Liver (tissue), 3 donors: Measurements from ENCODE around the gene NELL1.

Experiments
- GABPA ChIP-seq, 2 donors: IDR thresholded peaks in 1 of 2; conservative IDR thresholded peaks in 1 of 2; 2 replicates each; pipeline ENCODE4 v1.6.1; 2016; ENCODE audit warnings: antibody characterized with exemption in 2 of 2, mild to moderate bottlenecking in 1 of 2, moderate library complexity in 1 of 2
- HNF4A ChIP-seq, 2 donors: conservative IDR thresholded peaks; 2 replicates each; pipeline ENCODE4 v1.6.1; 2016; ENCODE audit warnings: antibody characterized with exemption in 2 of 2, mild to moderate bottlenecking in 2 of 2
- JUND ChIP-seq, 2 donors: IDR thresholded peaks; 2 replicates each; pipeline ENCODE4 v1.6.1; 2016; ENCODE audit warnings: antibody characterized with exemption in 2 of 2
- TAF1 ChIP-seq: conservative IDR thresholded peaks from 2 replicates; pipeline ENCODE4 v1.6.1; 2016; ENCODE audit warnings: antibody characterized with exemption, mild to moderate bottlenecking
- YY1 ChIP-seq: IDR thresholded peaks from 2 replicates; pipeline ENCODE4 v1.6.1; 2016; ENCODE audit warnings: antibody characterized with exemption, mild to moderate bottlenecking
- TF ChIP-seq, protein P1 (sequence below): fragments of 150-350 bp; IDR thresholded peaks from 2 replicates; pipeline ENCODE4 v1.5.1; 2017; ENCODE audit warnings: improper control_type of control experiment, low read depth, low read length; ENCODE audit not compliant: missing input control
- TF ChIP-seq, protein P2 (sequence below): IDR thresholded peaks from 2 replicates; pipeline ENCODE4 v1.6.1; 2016; ENCODE audit warnings: antibody characterized with exemption
- TF ChIP-seq, protein P3 (sequence below): IDR thresholded peaks from 2 replicates; pipeline ENCODE4 v1.6.1; 2016; ENCODE audit warnings: antibody characterized with exemption, mild to moderate bottlenecking
- donor health status: healthy.
- donor health status: healthy.

DNA sequence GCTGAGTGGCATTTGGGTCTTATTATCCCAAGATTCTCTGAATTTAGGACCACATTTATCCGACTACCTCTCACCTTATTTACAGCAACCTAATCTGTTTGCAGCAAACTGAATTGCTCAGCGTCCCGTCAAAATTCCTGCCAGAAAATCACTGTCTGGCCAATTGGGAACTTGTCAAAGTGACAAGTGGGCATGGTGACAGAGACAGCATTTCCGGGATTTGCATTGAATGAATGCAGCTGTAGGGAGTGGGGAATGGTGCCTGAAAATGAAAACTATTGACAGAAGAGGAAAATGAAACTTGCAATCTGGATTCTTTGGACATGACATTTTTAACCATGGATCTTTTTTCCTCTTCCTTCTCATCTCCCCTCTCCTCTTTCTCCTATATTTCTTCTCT, 113.8 kb downstream of the NELL1 start:
- TF ChIP-seq, protein P1, sequence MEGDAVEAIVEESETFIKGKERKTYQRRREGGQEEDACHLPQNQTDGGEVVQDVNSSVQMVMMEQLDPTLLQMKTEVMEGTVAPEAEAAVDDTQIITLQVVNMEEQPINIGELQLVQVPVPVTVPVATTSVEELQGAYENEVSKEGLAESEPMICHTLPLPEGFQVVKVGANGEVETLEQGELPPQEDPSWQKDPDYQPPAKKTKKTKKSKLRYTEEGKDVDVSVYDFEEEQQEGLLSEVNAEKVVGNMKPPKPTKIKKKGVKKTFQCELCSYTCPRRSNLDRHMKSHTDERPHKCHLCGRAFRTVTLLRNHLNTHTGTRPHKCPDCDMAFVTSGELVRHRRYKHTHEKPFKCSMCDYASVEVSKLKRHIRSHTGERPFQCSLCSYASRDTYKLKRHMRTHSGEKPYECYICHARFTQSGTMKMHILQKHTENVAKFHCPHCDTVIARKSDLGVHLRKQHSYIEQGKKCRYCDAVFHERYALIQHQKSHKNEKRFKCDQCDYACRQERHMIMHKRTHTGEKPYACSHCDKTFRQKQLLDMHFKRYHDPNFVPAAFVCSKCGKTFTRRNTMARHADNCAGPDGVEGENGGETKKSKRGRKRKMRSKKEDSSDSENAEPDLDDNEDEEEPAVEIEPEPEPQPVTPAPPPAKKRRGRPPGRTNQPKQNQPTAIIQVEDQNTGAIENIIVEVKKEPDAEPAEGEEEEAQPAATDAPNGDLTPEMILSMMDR = no peak
- TF ChIP-seq JUND (IDR thresholded peaks at IDR 0.05) (no peak), GABPA (IDR thresholded peaks at IDR 0.05 in 1 of 2, conservative IDR thresholded peaks at IDR 0.05 in 1 of 2) (no peak), HNF4A (conservative IDR thresholded peaks at IDR 0.05) (no peak), TAF1 (no peak), YY1 (no peak)
- TF ChIP-seq, protein P2, sequence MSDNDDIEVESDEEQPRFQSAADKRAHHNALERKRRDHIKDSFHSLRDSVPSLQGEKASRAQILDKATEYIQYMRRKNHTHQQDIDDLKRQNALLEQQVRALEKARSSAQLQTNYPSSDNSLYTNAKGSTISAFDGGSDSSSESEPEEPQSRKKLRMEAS = no peak
- TF ChIP-seq, protein P3, sequence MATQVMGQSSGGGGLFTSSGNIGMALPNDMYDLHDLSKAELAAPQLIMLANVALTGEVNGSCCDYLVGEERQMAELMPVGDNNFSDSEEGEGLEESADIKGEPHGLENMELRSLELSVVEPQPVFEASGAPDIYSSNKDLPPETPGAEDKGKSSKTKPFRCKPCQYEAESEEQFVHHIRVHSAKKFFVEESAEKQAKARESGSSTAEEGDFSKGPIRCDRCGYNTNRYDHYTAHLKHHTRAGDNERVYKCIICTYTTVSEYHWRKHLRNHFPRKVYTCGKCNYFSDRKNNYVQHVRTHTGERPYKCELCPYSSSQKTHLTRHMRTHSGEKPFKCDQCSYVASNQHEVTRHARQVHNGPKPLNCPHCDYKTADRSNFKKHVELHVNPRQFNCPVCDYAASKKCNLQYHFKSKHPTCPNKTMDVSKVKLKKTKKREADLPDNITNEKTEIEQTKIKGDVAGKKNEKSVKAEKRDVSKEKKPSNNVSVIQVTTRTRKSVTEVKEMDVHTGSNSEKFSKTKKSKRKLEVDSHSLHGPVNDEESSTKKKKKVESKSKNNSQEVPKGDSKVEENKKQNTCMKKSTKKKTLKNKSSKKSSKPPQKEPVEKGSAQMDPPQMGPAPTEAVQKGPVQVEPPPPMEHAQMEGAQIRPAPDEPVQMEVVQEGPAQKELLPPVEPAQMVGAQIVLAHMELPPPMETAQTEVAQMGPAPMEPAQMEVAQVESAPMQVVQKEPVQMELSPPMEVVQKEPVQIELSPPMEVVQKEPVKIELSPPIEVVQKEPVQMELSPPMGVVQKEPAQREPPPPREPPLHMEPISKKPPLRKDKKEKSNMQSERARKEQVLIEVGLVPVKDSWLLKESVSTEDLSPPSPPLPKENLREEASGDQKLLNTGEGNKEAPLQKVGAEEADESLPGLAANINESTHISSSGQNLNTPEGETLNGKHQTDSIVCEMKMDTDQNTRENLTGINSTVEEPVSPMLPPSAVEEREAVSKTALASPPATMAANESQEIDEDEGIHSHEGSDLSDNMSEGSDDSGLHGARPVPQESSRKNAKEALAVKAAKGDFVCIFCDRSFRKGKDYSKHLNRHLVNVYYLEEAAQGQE = no peak
